C4-2B (cell line): ENCODE results near the gene RPL10.

Experiments
- H3K27ac ChIP-seq: fragments of 450-650 bp; 2 replicates; pipeline ENCODE4 v1.5.1; 2017
- ZFX ChIP-seq: fragments of 450-650 bp; IDR thresholded peaks from 2 replicates; pipeline ENCODE4 v1.6.1; 2017
- TF ChIP-seq, protein P1 (sequence below): fragments of 450-650 bp; conservative IDR thresholded peaks from 2 replicates; pipeline ENCODE4 v1.5.1; 2017; ENCODE audit warnings: mild to moderate bottlenecking

The RPL10 gene

DNA sequence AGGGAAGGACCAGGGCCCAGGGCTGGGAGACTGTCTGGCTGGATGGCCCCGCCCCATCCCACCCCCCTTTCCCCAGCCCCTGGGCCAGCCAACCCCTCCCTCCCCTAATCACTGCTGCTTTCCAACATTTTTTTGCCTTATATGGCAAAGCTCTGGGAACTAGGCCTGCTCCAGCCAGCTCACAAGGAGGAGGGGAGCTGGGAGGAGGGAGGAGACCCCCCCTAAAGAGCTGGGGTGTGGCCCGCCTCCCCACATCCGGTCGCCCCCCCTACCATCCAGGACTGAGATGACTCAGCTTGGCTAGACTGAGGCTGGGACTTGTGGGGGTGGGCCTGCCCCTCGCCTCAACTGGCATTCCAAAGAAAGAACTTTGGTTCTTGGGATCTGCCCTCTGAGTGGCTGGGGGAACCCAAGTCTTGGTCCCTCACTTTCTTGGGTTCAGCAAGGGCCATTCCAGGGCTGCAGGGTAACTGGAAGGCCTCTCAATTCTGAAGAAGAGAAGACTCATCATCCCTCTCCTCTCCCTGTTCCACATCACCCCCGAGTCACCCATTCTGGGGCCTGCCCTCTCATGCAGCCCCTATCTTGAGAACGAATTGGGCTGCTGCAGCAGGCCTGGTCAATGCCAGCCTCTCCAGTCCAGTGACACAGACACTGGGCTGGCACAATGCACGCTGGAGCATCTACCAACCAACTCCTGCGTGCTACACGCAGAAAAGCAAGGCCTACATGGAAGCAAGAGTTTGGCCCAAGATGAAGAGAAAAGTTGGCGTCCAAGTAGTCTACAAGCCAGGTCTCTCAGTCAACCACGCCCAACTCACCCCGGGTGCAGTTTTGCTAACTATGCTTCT is 28.5 kb upstream of the RPL10 start:
- H3K27ac ChIP-seq: peak overlapping the region; percentile 52
- TF ChIP-seq ZFX: no peak
- TF ChIP-seq, protein P1, sequence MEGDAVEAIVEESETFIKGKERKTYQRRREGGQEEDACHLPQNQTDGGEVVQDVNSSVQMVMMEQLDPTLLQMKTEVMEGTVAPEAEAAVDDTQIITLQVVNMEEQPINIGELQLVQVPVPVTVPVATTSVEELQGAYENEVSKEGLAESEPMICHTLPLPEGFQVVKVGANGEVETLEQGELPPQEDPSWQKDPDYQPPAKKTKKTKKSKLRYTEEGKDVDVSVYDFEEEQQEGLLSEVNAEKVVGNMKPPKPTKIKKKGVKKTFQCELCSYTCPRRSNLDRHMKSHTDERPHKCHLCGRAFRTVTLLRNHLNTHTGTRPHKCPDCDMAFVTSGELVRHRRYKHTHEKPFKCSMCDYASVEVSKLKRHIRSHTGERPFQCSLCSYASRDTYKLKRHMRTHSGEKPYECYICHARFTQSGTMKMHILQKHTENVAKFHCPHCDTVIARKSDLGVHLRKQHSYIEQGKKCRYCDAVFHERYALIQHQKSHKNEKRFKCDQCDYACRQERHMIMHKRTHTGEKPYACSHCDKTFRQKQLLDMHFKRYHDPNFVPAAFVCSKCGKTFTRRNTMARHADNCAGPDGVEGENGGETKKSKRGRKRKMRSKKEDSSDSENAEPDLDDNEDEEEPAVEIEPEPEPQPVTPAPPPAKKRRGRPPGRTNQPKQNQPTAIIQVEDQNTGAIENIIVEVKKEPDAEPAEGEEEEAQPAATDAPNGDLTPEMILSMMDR: no peak

DNA sequence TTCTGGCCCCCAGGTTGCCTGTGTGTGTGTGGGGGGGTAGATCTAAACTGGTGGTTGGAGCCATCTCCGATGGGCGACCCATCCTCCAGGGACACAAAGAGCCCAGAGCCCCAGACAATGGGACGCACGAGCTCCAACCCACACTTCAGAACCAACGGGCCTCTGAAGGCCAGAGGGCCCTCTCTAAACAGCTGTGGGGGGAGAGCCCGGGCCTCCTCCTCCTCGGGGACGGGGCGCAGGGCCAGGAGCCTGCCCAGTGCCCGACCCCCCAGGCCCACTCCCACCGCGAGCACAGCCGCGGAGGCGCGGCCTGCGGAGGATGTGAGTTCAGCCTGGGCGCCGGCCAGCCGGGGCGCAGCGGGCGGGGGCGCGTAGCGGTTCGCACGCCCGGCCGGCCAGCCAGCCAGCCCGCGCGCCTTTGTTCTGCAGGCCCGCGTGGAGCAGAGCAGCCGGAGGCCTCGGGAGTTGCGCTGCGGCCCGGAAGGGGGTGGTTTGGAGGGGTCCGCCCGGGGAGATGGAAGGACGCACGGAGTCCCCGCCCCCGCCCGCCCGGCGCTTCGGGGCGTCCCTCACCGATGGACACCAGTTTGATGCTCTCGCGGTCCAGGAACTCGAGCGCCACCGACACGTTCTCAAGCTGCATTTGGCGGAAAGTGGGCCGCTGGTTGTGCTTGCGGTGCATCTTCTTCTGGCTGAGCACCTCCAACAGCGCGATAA is 27.7 kb upstream of the RPL10 start:
- TF ChIP-seq, protein P1: no peak
- peak; percentile 19; the same call in 1 of the 2 replicates for TF ChIP-seq ZFX
- peak overlapping the region; percentile 52 for H3K27ac ChIP-seq

DNA sequence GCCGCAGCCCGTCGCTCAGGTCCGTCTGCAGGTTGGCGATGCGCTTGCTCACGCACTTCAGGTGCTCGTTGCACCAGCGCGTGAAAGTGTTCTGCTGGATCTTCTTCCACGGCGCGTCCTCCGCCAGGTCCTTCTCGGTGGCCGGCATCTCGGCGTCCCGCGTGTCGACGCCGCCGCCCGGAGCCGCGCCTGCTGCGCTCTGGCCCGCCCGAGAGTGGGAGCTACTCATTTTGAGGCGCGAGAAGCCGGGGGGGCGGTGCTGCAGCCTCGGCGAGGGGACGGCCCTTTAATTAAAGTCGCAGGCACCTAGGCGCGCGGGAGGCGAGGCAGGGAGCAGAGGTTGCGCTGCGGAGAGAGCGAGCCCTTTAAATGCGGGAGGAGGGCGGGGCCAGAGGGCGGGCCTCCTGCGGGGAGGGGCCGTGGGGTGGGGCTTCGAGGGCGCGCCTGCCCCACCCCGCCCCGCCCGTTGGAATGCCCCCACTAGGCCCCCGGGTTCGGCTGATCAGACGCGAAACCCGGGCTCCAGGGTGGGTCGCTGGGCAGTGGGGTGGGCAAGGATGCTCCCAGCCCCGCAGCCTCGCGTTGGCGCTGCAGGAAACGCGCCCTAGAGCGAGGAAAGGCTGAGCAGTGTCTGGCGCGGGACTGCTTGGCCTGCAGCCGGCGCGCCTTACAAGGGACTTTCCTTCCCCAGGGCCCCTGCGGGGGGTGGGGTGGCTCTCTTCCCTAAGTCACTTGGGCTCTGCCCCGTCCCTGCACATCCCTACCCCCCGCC is 27.0 kb upstream of the RPL10 start:
- H3K27ac ChIP-seq: peak overlapping the region; percentile 52
- TF ChIP-seq ZFX: no peak
- TF ChIP-seq, protein P1: no peak

DNA sequence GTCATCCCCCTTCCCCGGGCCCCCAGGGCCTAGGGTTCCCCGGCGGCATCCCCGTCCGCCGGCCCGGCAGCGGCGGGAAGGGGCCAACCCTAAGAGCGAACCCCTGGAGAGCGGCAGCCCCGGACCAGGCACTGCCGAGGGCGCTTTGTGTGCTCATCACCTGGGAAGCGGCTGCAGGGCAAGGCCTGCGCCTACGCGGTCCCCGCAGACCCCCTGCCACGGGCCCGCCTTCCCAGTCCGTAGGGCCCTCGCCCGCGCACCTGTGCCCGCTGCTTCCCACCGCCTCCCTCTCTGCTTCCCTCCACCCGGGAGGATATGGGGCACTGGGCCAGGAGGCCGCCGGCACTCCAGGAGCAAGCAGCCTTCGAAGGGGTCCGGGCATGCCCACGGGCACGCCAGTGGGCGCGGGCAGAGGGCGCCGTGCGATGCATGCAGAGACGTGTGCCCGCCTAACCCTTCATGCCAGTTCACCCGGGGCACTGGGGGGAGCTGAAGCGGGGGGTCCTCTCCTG is 26.3 kb upstream of the RPL10 start:
- H3K27ac ChIP-seq: no peak overlapping the region

DNA sequence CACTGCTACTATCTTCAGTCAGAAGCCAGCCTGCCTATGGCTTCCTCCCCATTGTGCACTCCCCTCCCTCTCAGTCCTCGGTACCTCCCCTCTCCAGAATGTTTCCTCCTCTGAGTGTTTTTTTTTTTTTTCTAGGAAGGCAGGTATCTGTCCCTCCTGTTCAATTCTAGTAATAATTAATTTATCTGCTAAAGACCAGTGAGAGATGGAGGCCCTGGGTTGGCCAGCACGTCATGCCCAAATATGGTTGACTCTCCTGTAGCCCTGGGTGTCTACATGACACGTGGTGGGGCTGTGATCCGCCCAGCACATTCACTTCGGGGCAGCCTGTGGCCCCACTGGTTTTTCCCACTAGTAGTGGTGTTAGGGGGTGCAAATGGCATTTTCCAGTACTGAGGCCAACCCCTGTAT is 25.6 kb upstream of the RPL10 start:
- no peak for TF ChIP-seq ZFX
- TF ChIP-seq, protein P1: no peak

More for the DNA sequence above, 26.3 kb upstream of the RPL10 start:
- TF ChIP-seq, protein P1: no peak
- TF ChIP-seq ZFX: no peak

DNA sequence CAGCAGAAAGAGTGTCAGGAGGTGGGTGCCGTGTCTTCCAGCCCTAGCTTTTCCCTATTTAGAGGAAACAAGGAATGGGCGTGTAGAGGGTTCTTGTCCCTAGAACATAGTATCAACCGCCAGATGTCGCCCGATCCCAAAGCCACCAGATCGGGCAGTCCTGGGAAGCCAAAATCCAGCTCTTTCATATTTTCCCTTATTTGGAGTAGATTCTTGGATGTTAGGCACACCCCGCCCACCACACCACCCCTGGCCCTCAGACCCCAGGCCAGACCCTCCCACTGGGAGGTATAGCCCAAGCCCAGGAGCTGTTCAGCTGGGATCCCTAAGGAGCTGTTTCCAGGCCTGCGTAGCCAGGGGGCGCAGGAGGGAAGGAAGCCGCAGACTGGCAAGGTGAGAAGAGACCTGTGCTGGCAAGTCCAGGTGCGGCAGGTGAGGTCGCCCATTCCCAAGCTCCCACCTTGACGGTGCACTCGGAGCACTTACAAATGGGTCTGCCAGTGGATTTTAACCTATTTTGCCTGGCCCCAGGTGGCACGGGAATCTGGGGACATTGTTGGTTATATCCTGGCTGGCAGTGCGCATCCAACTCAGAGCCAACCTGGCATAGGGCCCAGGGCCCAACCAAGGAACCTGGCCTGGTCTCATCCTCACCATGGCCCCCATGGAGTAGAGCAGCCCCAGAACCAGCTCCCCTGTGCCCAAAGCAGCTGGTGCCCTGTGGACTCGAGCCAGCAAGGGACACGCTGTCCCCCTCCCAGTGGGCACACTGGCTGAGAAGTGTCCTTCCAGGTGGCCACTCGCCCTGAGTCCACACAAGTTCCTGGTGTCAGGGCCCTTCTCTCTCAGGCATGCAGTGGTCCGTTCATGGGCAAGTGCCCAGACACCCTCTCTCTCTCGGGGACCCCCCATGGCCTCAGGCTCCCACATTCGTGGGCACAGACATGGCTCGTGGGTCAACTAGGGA is 24.6 kb upstream of the RPL10 start:
- TF ChIP-seq, protein P1: peak; percentile 87
- TF ChIP-seq ZFX: no peak
- peak overlapping the region; percentile 94 for H3K27ac ChIP-seq

More for the DNA sequence above, 25.6 kb upstream of the RPL10 start:
- H3K27ac ChIP-seq: peak overlapping the region; percentile 94; the same call in 1 of the 2 replicates
